T-helper 22 cell (primary cell): ENCODE results near the gene G6PC3.
A peak's percentile ranks its signal among the peaks of the same experiment; 100 is the strongest.
"Not testable (repeated sequence)": the region's sequence is repeated elsewhere in the genome, so short reads cannot be mapped to it uniquely, and the experiment has no call there.

ENCODE experiments used
- DNase-seq: peaks from one replicate; pipeline ENCODE4 v3.0.0-alpha.2; 2020; ENCODE audit warnings: low read depth

The G6PC3 gene

GRCh38 chr17:44084131-44084538 lies 13.6 kb downstream of the G6PC3 start:
- DNase-seq: no peak

GRCh38 chr17:44084921-44085320 lies 14.4 kb downstream of the G6PC3 start:
- no peak for DNase-seq

- DNase-seq: no peak
Measured at GRCh38 chr17:44085908-44086307, 15.4 kb downstream of the G6PC3 start.

- peak; percentile 8 for DNase-seq
Measured at GRCh38 chr17:44086364-44087311, 16.1 kb downstream of the G6PC3 start.

GRCh38 chr17:44087319-44087718 lies 16.8 kb downstream of the G6PC3 start:
- no peak for DNase-seq

GRCh38 chr17:44088254-44088653 lies 17.7 kb downstream of the G6PC3 start:
- no peak for DNase-seq

GRCh38 chr17:44091200-44091997 lies 20.9 kb downstream of the G6PC3 start:
- DNase-seq: no peak

GRCh38 chr17:44092051-44092450 lies 21.5 kb downstream of the G6PC3 start:
- DNase-seq: no peak

- no peak for DNase-seq
Measured at GRCh38 chr17:44093231-44093900, 22.8 kb downstream of the G6PC3 start.

GRCh38 chr17:44094701-44095387 lies 24.3 kb downstream of the G6PC3 start:
- no peak for DNase-seq

- no peak for DNase-seq
Measured at GRCh38 chr17:44095388-44095646, 24.8 kb downstream of the G6PC3 start.

- DNase-seq: no peak
Measured at GRCh38 chr17:44095647-44096496, 25.3 kb downstream of the G6PC3 start.

GRCh38 chr17:44097110-44097958 lies 26.8 kb downstream of the G6PC3 start:
- no peak for DNase-seq

- not testable (repeated sequence) for DNase-seq
Measured at GRCh38 chr17:44101858-44102257, 31.3 kb downstream of the G6PC3 start.

GRCh38 chr17:44102849-44103622 lies 32.5 kb downstream of the G6PC3 start:
- DNase-seq: no peak

GRCh38 chr17:44105483-44105882 lies 34.9 kb downstream of the G6PC3 start:
- no peak for DNase-seq

- DNase-seq: no peak
Measured at GRCh38 chr17:44105941-44106340, 35.4 kb downstream of the G6PC3 start.

GRCh38 chr17:44106801-44107200 lies 36.3 kb downstream of the G6PC3 start:
- no peak for DNase-seq
